Measurements from ENCODE around the gene PIEZO2.
A peak's percentile ranks its signal among the peaks of the same experiment; 100 is the strongest.
"Not testable (repeated sequence)": the region's sequence is repeated elsewhere in the genome, so short reads cannot be mapped to it uniquely, and the experiment has no call there.

The PIEZO2 gene

GRCh38 chr18:10928011-10928771 lies 221.2 kb downstream of the PIEZO2 start:
- DNase-seq (ENCODE audit: low read depth, low spot score), result no peak

- DNase-seq (ENCODE audit: low read depth, low spot score), result no peak
Measured at GRCh38 chr18:10927286-10927992, 221.9 kb downstream of the PIEZO2 start.

- no peak for DNase-seq (ENCODE audit: low read depth, low spot score)
Measured at GRCh38 chr18:10926621-10927161, 222.7 kb downstream of the PIEZO2 start.

- no peak for DNase-seq (ENCODE audit: low read depth, low spot score)
Measured at GRCh38 chr18:10924290-10924689, 225.1 kb downstream of the PIEZO2 start.

- DNase-seq (ENCODE audit: low read depth, low spot score), result no peak
Measured at GRCh38 chr18:10923551-10924070, 225.8 kb downstream of the PIEZO2 start.

- DNase-seq (ENCODE audit: low read depth, low spot score), result no peak
Measured at GRCh38 chr18:10923141-10923540, 226.2 kb downstream of the PIEZO2 start.

GRCh38 chr18:10922712-10923111 lies 226.7 kb downstream of the PIEZO2 start:
- DNase-seq (ENCODE audit: low read depth, low spot score), result not testable (repeated sequence)

GRCh38 chr18:10920309-10920708 lies 229.1 kb downstream of the PIEZO2 start:
- not testable (repeated sequence) for DNase-seq (ENCODE audit: low read depth, low spot score)

GRCh38 chr18:10919851-10920250 lies 229.5 kb downstream of the PIEZO2 start:
- DNase-seq (ENCODE audit: low read depth, low spot score), result no peak

- DNase-seq (ENCODE audit: low read depth, low spot score), result no peak
Measured at GRCh38 chr18:10916865-10917264, 232.5 kb downstream of the PIEZO2 start.

GRCh38 chr18:10916387-10916786 lies 233.0 kb downstream of the PIEZO2 start:
- no peak for DNase-seq (ENCODE audit: low read depth, low spot score)

GRCh38 chr18:10915748-10916147 lies 233.6 kb downstream of the PIEZO2 start:
- not testable (repeated sequence) for DNase-seq (ENCODE audit: low read depth, low spot score)

GRCh38 chr18:10914610-10915009 lies 234.8 kb downstream of the PIEZO2 start:
- not testable (repeated sequence) for DNase-seq (ENCODE audit: low read depth, low spot score)

- no peak for DNase-seq (ENCODE audit: low read depth, low spot score)
Measured at GRCh38 chr18:10913919-10914318, 235.4 kb downstream of the PIEZO2 start.

GRCh38 chr18:10912790-10913545 lies 236.4 kb downstream of the PIEZO2 start:
- DNase-seq (ENCODE audit: low read depth, low spot score), result peak; percentile 77

- no peak for DNase-seq (ENCODE audit: low read depth, low spot score)
Measured at GRCh38 chr18:10909724-10910123, 239.6 kb downstream of the PIEZO2 start.

GRCh38 chr18:10908760-10909159 lies 240.6 kb downstream of the PIEZO2 start:
- no peak for DNase-seq (ENCODE audit: low read depth, low spot score)

- DNase-seq (ENCODE audit: low read depth, low spot score), result no peak
Measured at GRCh38 chr18:10907749-10908148, 241.6 kb downstream of the PIEZO2 start.

- DNase-seq (ENCODE audit: low read depth, low spot score), result no peak
Measured at GRCh38 chr18:10901329-10901728, 248.0 kb downstream of the PIEZO2 start.

GRCh38 chr18:10900435-10900834 lies 248.9 kb downstream of the PIEZO2 start:
- no peak for DNase-seq (ENCODE audit: low read depth, low spot score)

- DNase-seq (ENCODE audit: low read depth, low spot score), result no peak
Measured at GRCh38 chr18:10899481-10899880, 249.9 kb downstream of the PIEZO2 start.

Data from smooth muscle cell of the brain vasculature (primary cell).